Measurements from ENCODE around the gene ACBD4. TPM values are rescaled to one million over a fixed set of nuclear protein-coding genes. Genes with fewer than 3 reads are reported as not detected.

The ACBD4 gene
- total RNA-seq, 4 donors from 2014 or later: 5.1 to 23.4 (median 9.5) TPM

- TF ChIP-seq CTCF (IDR thresholded peaks at IDR 0.05; ENCODE audit: low read depth): no peak
These were observed 36.4 kb upstream of the ACBD4 start for GRCh38 chr17:45098869-45099616.

GRCh38 chr17:45101546-45101882 is 34.0 kb upstream of the ACBD4 start:
- TF ChIP-seq CTCF (IDR thresholded peaks at IDR 0.05; ENCODE audit: low read depth): no peak

GRCh38 chr17:45101883-45102811 is 33.3 kb upstream of the ACBD4 start:
- TF ChIP-seq CTCF (IDR thresholded peaks at IDR 0.05; ENCODE audit: low read depth): no peak

GRCh38 chr17:45102856-45103255 is 32.6 kb upstream of the ACBD4 start:
- TF ChIP-seq CTCF (IDR thresholded peaks at IDR 0.05; ENCODE audit: low read depth): no peak

- TF ChIP-seq CTCF (IDR thresholded peaks at IDR 0.05; ENCODE audit: low read depth): no peak
These were observed 32.2 kb upstream of the ACBD4 start for GRCh38 chr17:45103269-45103795.

GRCh38 chr17:45104029-45104428 is 31.5 kb upstream of the ACBD4 start:
- TF ChIP-seq CTCF (IDR thresholded peaks at IDR 0.05; ENCODE audit: low read depth): no peak

- TF ChIP-seq CTCF (IDR thresholded peaks at IDR 0.05; ENCODE audit: low read depth): no peak
These were observed 31.0 kb upstream of the ACBD4 start for GRCh38 chr17:45104497-45104896.

Data from subcutaneous adipose tissue (tissue), 4 donors.